KOPT-K1 (cell line): Measurements from ENCODE around the gene GH1.
A peak's percentile ranks its signal among the peaks of the same experiment; 100 is the strongest.
"Not testable (repeated sequence)": the region's sequence is repeated elsewhere in the genome, so short reads cannot be mapped to it uniquely, and the experiment has no call there.

Experiments
- H3K27ac ChIP-seq: fragments of 200-600 bp; sonication (generic); 2 replicates; pipeline ENCODE4 v1.5.1; 2016; ENCODE audit warnings: antibody characterized with exemption, mild to moderate bottlenecking, low read depth, low read length; ENCODE audit not compliant: poor library complexity, severe bottlenecking
- H3K36me3 ChIP-seq: fragments of 200-600 bp; sonication (generic); 2 replicates; pipeline ENCODE4 v1.5.1; 2017; ENCODE audit warnings: antibody characterized with exemption, mild to moderate bottlenecking, low read length, moderate library complexity; ENCODE audit not compliant: insufficient read depth
- H3K9me3 ChIP-seq: fragments of 200-600 bp; sonication (generic); 2 replicates; pipeline ENCODE4 v1.5.1; 2017; ENCODE audit warnings: antibody characterized with exemption, low read length, mild to moderate bottlenecking; ENCODE audit not compliant: insufficient read depth, poor library complexity, severe bottlenecking

Gene GH1

DNA sequence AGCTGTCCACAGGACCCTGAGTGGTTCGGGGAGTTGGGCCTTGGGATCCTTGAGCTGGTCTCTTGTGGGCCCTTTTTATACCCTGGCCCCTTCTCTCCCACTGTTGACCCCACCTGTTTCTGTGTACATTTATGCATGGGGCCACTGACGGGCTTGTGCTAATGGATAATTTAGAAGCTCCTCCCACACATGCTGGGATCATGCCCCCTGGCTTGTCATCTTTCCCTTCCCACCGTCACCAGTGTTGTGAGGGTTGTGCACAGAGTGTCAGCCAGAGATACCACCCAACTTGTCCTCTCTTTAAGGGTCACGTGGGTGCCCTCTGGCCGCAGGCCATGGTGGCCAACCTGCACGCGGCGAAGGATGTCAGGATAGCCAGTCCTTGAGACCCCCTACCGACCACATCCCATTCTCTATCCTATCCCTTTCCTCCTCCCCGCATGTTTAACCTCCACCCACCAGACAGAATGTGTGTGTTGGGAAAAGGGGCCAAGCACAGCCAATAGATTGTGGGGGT is at the start of gene GH1:
GH1 (minus strand) TSS at position 51 of the 517 bp plus-strand sequence. CDS start 63 bp downstream, outside the sequence.
- not testable (repeated sequence) for H3K27ac ChIP-seq

DNA sequence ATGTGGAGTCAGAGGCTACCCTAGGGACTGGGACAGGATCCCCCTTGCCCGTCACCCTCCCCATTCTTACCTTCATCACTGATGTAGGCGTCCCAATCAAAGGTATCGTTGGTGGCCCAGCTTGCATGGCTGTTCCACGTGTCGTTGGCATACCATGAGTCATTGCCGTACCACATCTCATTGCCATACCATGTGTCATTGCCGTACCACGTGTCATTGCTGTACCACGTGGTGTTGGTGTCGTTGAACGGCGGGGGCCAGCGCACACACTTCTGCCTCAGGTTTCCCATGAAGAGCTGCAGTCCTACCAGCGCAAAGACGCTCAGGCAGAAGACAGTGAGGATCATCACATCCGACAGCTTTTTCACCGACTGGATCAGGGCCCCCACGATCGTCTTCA is 49.3 kb upstream of the GH1 start:
- H3K36me3 ChIP-seq: no peaks in the 10 kb centered on the region
- H3K9me3 ChIP-seq: no peaks in the 10 kb centered on the region
- H3K27ac ChIP-seq: no peak overlapping the region

More for the DNA sequence above, at the start of gene GH1:
- not testable (repeated sequence) for H3K9me3 ChIP-seq, H3K36me3 ChIP-seq

DNA sequence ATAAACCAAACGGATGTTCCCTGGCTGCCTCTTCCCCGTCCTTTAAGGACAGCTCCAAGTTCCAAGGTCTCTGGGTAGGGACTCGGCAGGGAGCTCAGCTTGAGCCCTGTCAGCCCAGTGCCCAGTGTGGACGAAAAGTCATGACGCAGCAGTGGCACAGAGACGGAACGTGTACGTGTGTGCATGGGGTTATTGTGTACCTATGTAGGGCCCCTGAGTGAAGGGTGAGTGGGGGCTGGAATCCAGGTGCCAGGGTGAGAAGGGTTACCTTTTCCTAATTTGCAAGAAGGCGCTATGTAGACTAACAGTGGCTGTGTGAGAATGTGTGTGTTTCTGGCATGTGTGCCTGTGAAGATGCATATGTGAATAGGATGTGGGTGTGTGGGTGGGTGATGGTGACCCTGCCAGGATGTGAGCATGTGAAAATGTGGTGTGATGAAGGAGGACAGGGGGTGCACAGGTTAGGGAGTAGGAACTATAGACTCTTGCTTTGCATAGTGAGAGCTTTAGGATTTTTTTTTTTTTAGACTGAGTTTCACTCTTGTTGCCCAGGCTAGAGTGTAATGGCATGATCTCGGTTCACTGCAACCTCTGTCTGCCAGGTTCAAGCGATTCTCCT is 48.1 kb upstream of the GH1 start:
- H3K36me3 ChIP-seq: no peaks in the 10 kb centered on the region
- H3K27ac ChIP-seq: peak overlapping the region; percentile 45
- H3K9me3 ChIP-seq: no peaks in the 10 kb centered on the region

DNA sequence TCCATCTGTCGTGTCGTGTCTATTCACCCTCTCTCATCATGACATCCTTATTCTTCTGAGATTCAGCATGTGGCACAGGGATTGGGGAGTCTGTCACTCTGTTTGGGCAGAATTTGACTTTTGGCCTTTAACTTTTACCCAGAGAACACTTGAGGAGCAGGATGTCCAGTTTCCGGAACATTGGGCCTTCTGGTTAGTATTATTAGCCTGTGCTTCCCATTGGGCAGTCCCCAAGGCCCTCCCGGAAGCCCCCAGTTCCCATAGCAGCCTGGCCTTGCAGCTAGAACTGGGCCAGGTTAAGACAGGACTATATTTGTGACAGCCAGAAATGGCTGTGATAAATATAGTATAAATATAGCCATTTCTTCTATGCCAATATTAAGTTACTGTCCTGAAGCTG is 44.5 kb upstream of the GH1 start:
- no peaks in the 10 kb centered on the region for H3K36me3 ChIP-seq
- H3K27ac ChIP-seq: no peak overlapping the region
- no peaks in the 10 kb centered on the region for H3K9me3 ChIP-seq

DNA sequence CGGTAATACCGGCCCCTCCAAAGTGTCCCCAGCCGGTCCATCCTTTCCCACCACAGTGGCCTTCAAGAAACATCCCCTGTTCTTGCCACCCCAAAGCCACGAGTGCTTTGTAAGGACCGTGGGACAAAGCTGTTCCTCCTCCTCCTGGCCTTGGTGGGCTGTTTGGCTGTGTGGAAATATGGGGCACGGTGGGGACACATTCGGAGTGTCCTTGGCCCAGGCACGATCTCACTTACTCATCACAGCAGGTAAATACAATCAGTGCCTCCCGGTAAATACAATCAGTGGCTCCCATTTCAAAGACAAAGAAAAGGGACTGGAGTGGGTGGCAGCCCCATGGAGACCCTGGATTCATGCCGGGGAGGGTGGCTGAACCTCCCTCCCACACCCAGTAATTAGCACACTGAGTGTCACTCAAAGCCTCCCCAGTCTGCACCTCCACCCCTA is 43.7 kb upstream of the GH1 start:
- Histone ChIP-seq H3K9me3 (no peaks in the 10 kb centered on the region), H3K36me3 (no peaks in the 10 kb centered on the region), H3K27ac (no peak overlapping the region)

DNA sequence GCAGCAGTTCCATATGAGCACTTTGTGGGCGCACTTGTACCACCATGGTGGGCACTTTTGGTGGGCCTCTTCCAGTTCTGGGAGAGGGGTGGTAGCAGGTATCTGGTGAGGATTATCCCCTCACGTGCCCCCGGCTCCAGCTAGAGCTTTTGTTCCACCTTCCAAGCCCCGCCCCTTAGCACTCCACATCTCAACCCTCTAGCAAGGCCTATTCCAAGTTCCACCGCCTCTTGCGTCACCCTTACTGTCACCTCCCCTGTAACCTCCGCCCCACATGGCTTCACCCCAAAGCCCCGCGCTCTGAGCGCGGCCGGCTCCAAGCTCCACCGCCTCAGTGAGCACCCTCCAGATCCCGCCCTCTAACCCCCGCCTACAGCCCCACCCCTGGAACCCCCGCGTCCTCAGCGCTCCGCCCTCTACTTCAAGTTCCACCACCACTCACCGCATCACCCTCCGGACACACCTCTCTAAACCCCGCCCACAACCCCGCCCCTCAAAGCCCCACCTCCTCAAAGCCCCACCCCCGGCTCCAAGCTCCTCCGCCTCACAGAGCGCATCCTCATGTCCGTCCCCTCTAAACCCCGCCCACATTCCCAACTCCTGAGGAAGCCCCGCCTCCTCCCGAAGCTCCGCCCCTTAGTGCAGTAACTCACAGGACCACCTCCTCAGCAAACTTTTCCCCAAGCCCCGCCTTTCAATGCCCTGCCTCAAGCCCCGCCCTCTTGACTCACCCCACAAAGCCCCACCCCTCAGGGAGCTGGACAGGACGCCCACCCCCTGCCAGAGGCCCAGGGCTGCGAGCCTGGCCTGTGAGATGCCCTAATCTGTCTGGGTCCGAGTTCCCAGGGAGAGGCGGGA is 42.9 kb upstream of the GH1 start:
- Histone ChIP-seq H3K9me3 (no peaks in the 10 kb centered on the region), H3K36me3 (no peaks in the 10 kb centered on the region), H3K27ac (no peak overlapping the region)

DNA sequence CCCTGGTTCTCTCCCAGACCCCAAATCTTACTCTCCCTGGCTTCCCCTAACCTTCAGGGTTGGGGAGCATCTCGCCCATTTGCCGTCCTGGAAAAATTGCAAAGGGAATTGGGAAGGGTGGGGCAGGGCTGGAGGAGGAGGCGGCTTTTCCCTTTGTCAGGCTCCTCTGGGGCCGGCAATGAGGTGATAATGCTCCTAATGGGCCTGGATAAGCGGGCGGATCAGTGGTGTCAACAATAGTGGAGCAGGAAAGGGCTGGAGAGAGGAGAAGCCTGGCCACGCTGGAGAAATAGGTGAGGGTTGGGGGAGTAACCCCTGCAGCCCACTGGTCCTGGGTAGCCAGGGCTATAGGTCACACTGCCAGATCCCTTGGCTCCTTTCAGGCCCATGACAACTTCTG is 41.8 kb upstream of the GH1 start:
- no peaks in the 10 kb centered on the region for H3K36me3 ChIP-seq
- no peak overlapping the region for H3K27ac ChIP-seq
- no peaks in the 10 kb centered on the region for H3K9me3 ChIP-seq

DNA sequence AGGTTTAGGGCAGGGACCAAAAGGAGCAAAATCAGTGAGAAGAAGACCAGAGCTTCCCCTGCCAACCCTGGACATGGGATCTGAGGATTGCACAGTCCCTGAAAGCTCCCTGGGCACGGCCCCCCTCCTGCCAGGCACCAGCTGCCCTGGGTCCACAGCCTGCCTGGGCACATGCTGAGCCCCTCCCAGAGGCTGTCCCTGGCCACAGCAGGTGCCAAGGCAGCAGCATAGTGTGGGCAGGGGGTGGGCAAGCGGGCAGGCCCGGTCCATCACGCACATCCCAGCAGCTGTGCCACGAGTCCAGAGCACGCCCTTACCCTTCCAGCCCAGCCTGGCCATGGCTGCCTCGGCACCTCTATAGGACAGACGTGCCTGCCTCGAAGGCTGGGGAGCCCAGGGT is 41.4 kb upstream of the GH1 start:
- Histone ChIP-seq H3K27ac (no peak overlapping the region), H3K36me3 (no peaks in the 10 kb centered on the region), H3K9me3 (no peaks in the 10 kb centered on the region)

DNA sequence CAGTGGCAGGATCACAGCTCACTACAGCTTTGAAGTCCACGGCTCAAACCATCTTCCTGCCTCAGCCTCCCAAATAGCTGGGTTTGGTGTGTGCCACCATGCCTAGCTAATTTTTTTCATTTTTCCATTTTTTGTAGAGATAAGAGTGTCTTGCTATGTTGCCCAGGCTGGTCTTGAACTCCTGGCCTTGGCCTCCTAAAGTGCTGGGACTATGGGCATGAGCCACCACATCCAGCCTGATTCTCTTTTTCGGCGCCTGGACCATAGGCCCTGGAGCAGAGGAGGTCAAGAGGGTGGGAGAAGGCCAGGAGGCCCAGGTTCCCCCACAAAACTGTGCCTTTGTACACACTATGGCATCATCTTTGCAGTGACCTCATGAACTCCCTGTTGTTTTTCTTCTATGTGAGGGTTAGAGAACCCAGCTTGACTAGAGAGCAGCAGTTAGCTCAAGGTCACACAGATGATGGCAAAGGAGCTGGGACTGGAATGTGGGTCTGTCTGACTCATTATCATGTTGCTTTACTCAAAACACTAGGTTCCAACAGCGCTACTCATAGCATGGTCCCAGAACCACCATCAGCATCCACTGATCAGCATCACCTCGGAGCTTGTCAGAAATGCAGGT is 37.8 kb upstream of the GH1 start:
- Histone ChIP-seq H3K27ac (no peak overlapping the region), H3K9me3 (no peaks in the 10 kb centered on the region), H3K36me3 (no peaks in the 10 kb centered on the region)

DNA sequence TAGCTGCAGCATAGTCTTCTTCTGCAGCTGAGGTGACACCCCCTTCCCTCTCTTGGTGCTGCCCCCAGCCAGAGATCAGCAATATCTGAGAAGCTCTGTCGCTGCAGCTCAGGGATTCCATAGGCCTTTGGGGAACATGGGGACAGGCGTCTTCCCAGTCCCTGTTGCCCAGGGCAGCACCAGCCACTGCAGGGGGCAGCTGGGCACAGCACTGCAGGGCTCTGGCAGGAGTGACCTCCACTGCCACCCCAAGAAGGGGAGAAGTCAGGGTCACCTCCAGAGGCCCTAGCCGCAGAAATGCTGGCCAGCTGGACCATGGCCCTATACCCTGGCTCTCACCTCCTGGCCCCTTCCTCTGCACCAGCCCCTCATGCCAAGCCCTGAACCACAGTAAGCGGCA is 37.2 kb upstream of the GH1 start:
- Histone ChIP-seq H3K27ac (no peak overlapping the region), H3K36me3 (no peaks in the 10 kb centered on the region)

DNA sequence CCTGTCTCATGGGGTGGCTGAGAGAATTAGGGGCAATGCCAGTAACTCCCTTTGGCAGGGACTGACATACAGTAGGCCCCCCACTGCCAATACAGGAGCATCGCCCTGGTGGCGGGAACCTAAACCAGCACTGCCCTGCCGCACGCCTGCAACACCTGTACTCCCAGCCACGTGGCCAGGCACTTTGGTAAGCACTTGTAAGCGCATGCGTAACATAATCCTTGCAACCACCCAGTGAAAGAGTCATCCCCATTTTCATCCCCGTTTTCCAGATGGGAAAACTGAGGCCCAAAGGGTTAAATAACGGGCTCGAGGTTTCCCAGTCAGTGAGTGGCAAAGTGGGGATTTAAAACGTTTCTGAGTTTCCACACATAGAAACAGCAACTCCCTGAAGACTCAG is 36.6 kb upstream of the GH1 start:
- Histone ChIP-seq H3K36me3 (no peaks in the 10 kb centered on the region), H3K27ac (peak overlapping the region; percentile 60), H3K9me3 (no peaks in the 10 kb centered on the region)

More for the DNA sequence above, 37.2 kb upstream of the GH1 start:
- no peaks in the 10 kb centered on the region for H3K9me3 ChIP-seq

DNA sequence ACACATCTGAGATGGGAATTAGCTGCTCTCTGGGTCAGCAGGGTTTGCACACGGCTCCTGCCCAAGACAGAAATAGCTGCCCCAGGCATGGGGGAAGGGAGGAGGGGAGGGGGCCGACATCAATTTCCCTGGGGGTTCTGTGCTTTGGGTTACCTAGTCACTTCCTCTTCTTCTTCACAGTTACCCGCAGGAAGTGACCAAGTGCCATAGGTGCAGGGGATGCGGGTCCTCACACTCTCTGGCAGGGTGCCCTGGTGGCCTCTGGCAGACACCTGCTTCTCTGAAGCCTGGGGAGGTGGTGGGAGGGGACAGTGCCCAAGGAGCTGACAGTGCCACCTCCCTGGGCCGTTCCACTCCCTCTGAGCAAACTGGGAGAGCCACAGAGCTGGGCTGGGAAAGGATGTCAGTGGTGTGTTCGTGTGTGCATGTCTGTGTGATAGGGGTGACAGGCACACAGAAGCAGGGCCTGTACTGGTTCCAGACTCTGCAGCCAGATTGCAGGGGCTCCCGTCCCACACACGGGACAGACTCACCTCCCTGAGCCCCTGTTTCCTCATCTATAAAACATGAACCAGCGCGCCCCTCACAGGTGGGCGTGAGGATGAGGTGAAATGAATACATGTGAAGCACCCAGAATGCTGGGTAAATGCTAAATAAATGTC is 35.9 kb upstream of the GH1 start:
- no peaks in the 10 kb centered on the region for H3K9me3 ChIP-seq
- H3K36me3 ChIP-seq: no peaks in the 10 kb centered on the region
- H3K27ac ChIP-seq: peak overlapping the region; percentile 60

DNA sequence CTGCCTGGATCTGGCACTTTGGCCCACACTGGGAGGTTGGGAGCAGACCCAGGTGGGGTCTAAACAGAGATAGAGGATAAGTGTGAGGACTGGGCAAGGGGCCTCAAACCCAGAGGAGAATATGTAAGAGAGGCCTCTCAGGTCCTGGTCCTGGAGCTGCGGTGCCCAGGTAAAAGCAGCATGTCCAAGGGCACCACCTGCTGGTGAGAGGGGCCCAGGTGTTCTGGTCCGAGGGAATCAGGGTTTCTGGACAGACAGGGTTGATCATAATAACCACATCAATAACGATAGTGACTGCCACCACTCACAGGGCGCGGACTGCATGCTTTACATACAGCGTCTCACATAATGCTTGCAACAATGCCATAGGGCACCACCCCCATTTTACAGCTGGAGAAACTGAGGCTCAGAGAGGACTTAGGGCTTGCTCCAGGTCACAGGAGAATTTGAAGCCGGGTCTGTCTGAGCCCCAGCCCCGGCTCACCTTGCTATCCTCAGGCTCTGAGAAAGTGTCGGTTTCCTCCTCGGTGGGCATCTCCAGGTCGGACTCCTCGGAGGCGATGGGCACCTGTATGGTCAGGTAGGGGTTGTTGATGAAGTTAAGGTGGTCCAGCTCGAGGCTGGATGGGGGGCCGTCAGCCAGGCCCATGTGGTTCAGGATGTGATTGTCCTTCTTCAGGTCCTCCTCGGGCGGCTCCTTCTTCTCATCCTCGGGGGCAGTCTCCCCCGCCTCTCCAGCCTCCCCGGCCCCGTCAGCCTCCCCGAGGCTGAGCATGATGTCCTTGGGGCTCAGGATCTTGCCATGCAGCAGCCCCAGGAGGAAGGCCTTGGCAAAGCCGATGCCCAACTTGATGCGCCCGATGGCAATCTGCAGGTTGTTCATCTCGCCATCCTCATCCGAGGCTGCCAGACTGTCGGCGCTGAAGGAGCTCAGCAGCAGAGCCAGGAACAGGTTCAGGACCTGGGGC is 32.6 kb upstream of the GH1 start:
- Histone ChIP-seq H3K9me3 (no peaks in the 10 kb centered on the region), H3K27ac (no peak overlapping the region)

More for the DNA sequence above, 32.6 kb upstream of the GH1 start:
- no peaks in the 10 kb centered on the region for H3K36me3 ChIP-seq
